Lung microvascular endothelial cell (primary cell): Measurements from ENCODE around the gene FANK1. TPM values are rescaled to one million over a fixed set of nuclear protein-coding genes. Genes with fewer than 3 reads are reported as not detected.
A peak's percentile ranks its signal among the peaks of the same experiment; 100 is the strongest.
"Not testable (repeated sequence)": the region's sequence is repeated elsewhere in the genome, so short reads cannot be mapped to it uniquely, and the experiment has no call there.

Experiments used
- DNase-seq, 2 donors: peaks; one replicate each; pipeline versions ENCODE4 v3.0.0 to v3.0.0-alpha.2; 2010; ENCODE audit warnings: low read depth in 2 of 2
- total RNA-seq: library from RNA; depleted of rRNA; stranded (reverse); fragments of >200 nt; gene quantifications from 2 replicates; pipeline ENCODE4 v1.2.1, GENCODE V29; 2014

The FANK1 gene
- total RNA-seq, 1 donor from 2014 or later = 0.60 TPM

DNA sequence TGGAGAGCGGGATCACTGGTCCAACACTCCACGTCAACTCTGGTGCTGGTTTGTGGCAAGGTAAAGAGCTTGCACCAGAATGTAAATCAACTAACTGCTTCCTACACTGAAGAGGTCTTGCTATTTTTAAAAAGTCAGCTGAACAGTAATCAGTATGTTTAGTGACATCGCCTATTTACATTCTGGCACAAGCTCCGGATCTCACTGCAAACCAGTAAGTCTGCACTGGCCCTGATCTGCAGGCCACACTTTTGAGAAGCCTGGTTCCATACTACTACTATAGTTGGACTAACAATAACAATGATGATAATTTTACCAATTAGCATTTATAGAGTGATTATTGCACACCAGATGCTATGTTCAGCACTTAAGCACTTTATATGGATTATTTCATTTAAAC lies 6.9 kb upstream of the FANK1 start:
- not testable (repeated sequence) for DNase-seq

DNA sequence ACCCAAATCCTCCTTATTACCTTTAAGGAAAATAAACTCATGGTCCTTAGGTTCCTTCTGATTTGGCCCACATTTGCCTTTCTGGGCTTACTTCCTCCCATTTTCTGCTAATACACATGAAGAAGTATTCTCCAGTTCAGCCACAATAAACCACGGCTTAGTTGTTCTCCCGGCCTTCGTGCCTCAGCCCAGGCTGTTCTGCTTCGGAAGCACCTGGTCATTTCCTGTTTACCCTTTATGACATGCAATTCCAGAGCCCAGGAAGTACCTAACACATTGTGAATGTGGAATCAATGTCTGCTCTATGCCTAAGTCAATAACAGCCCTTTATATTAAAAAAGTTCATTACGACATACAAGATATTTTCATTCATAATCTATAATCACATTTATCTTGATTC lies 4.0 kb upstream of the FANK1 start:
- peak; percentile 73 to 88 for DNase-seq

DNA sequence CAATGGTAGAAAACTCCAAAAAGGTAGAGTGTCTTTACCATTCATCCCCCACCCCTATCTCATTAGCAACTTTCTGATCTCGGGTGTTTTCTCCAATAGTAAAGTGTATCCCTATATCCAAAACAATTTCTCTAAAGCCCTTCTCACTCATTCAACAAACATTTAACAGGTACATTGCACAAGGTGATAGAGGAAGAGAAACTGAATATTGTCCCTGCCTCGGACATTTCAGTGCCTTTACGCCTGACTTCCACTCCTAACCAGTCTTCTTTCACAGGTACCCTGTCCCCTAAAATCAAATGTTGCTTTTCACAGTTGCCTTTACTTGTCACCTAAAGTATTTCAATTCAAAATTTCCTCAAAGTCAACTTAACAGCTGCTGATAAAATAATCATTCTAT lies 2.2 kb upstream of the FANK1 start:
- not testable (repeated sequence) for DNase-seq

DNA sequence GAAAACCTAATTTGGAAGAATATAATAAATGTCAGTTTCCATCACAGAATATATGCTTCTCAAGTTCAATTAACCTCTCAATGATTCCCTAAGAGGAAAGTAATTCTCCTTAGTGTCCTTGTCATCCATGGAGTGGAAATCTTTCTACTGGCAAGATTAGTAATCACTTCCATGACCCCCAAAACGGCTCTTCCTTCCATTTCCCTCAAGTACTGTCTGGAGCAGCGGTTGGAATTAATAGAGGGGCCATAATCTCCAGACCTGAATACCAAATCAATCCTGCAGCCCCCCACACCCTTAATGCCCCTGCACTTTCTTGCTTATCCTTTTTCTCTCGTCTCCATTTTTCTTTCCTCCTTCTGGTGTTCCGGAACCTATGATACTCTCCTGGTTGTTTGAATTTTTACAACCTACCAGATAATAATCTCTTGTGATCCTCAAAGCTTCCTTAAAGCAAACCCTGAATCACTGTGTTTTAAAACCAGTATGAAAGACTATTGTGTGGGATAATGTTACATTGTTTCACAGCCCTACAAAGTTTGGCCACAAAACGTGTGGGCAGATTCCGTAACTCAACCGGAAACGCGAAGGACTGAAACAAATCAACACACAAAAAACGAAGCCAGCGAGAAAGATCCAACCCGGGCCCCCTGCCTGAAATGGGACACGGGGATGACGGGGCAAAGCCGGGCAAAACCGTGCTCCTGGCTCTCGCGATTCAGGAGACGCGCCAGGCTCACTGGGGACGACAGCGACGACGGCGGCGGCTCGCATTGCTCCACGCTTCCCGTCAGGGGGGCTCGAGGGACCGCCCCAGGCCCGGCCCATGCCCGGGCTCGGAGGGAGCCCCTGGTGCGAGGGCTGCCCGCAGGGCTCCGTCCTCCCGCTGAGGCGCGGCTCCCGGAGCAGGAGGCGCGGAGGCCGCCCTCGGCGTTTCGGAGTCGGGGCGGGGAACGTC lies 955 bp upstream of the FANK1 start:
- peak; percentile 76 to 85 for DNase-seq

DNA sequence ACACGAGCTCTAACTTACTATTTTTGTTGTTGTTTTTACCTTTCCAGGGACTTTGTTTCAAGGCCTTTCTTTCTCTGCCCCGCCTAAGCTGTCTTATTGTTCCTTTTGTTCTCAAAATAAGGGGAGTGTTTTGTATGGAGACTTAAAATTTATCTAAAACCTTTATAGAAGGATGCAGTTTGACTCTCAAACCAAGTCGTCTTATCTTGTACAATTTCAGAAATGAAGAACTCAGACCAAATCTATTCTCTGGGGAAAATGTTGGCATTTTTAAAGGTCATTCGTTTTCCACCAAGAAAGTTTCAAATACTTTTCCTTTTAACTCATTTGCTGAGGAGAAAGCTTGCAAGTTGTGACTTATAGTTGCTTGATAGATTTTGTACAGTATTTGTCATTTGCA lies 953 bp downstream of the FANK1 start:
- not testable (repeated sequence) for DNase-seq

DNA sequence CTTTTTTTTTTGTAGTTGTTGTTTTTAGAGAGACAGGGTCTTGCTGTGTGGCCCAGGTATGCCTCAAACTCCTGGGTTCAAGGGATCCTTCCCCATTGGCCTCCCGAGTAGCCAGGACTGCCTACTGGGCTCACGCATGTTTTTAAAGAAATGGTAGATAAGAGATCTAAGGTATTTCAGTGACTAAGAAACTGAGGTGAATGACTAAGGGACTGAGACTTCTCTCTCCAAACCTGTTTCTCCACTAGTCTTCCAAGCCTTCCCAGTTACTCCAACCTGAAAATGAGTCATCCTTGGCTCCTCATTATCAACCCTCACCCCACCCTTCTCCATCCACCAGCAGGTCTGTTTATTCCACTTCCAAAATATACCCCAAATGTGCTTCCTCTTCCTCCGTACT lies 4.6 kb downstream of the FANK1 start:
- not testable (repeated sequence) for DNase-seq

DNA sequence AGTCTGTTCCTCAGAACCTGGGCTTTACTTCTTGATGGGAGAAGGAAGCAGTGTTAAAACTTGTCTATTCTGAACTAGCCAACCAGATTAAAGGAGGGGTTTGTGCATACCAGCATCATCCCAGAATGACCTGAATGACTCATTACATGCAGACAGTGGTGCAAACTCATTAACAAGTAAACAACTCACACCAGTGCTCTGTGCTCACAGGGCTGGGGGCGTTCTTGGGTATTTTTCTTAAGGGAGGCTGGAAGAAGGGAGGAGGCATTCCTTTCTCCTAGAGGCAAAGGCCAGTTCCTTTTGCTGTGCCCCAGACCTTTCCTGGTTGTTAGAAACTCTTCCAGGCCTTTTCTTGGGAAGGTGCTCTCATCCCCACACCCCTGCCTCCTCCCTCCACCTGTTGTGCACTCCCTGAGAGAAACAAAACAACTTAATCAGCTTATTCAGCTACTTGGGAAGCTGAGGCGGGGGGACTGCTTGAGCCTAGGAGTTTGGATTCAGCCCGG lies 6.8 kb downstream of the FANK1 start:
- DNase-seq = not testable (repeated sequence)

DNA sequence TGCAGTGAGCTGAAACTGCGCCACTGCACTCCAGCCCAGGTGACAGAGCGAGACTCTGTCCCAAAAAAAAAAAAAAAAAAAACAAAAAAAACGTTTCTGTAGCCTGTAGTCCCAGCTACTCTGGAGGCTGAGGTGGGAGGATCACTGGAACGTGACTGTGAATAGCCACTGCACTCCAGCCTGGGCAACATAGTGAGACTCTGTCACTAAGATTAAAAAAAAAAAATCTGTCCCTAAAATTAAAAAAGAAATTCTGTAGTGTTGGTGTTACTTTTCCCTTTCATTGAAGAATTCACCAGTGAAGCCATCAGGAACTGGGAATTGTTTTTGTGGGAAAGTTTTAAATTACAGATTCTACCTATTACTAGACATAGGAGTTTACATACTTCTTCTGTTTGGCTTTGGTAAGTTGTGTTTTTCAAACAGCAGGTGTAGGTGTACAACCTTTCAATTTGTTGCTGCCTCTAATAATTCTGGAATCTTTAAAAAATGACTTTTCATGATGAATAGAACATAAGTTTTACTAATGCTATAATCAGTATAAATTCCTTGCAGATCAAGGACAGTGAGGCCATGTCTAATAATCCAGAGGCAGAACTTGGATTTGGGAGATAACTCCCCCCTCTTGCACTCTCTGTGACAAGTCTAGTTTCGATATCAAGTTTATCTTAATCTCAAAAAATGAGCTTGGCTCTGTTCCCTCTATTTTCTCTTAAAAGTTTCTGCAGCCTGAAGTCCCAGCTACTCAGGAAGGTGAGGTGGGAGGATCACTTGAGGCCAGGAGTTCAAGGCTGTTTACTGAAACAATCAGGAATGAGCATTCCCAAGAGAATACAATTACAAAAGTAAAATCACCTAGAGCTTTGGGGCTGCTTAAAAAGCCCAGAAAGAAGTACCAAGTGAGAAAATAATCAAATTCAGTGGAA lies 9.0 kb downstream of the FANK1 start:
- DNase-seq = not testable (repeated sequence)

DNA sequence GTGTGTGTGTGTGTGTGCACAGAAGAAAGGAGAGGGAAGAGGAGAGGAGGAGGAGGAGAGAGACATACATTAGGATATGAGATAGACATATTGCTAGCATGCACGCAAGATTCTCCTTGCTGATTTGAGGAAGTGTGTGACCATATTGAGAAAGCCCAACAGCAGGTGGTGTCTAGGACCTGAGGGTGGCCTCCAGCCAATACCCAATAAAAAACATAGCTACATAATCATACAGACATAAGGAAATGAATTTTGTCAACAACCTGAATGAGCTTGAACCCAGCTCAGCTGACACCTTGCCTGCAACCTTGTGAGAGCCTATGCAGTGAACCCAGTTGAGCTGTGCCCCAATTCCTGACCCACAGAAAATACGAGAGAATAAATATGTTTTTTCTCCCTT lies 11.2 kb downstream of the FANK1 start:
- not testable (repeated sequence) for DNase-seq

DNA sequence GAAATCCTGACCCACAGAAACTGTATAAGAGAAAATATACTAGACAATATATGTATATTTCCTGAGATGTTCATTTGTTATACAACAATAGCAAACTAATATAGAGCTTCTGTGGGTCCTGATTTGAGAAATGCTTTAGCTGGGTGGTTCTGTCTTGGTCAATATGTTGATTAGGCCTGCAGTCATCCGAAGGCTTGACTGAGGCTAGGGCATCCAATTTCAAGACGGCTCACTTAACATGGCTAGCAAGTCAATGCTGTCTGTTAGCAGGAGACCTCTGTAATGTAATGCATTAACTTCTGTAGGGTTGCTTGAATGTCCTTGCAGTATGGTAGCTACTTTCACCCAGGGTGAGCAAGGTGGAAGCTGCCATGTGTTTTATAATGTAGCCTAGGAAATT lies 12.4 kb downstream of the FANK1 start:
- DNase-seq = not testable (repeated sequence)

DNA sequence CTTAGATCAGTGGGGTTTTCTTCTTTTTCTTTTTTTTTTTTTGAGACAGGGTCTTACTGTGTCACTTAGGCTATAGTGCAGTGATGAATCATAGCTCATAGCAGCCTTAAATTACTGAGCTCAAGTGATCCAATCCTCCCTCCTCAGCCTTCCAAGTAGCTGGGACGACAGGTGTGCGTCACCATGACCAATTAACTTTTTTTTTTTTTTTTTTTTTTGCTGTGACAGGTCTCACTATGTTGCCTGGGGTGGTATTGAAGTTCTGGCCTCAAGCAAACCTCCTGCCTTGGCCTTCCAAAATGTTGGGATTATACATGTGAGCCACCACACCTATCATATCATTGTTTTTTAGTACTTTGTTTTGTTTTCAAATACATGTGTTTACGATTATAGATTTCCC lies 13.1 kb downstream of the FANK1 start:
- not testable (repeated sequence) for DNase-seq

DNA sequence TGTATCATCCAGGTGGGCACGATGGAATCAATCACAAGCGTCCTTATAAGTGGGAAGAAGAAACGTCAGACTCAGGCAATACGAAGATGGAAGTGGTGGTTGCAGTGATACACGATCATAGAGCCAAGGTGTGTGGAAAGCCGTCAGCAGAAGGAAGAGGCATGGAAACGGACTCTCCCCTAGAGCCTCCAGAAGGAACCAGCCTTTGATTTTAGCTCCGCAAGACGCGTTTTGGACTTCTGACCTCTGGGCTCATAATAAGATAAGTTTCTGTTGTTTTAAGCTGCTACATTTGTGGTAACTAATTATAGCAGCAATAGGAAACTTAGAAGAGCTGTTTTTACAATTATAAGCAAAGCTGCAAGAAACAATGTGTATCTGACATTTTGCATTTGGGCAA lies 14.8 kb downstream of the FANK1 start:
- no peak for DNase-seq

DNA sequence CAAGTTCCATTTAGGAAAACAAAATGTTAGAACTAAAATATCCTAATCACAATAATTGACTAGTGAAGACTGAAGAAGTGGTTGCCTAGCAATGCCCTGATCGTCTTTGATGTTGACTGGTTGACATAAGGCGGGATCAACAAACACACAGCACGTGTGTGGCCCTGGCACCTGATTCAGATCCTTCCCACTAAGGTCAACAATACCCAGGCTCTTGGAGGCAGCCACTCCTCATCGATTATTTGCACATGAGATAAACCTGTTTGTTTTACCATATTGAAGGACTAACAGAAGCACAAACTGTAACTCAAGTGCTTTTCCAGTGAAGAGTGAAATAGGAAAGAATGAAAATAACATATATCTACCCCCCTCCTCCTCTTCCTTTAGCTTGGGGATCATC lies 15.6 kb downstream of the FANK1 start:
- no peak for DNase-seq

DNA sequence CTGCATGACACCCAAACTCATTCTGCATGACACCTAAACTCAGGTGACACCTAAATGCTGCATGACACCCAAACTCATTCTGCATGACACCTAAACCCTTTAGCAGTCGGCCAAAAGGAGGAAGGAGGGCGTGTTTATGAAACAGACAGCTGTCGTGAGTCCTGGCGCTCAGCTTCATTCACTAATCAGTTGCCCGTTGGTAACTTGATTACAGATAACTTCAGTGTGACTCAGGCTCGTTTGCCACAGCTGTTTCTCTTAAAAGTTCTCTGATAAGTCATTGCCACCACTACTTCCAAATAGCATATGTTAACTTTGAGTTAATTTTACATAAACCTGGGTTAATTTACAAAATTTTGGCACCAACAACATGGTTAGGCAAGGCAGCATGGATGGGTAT lies 16.9 kb downstream of the FANK1 start:
- DNase-seq = not testable (repeated sequence)

DNA sequence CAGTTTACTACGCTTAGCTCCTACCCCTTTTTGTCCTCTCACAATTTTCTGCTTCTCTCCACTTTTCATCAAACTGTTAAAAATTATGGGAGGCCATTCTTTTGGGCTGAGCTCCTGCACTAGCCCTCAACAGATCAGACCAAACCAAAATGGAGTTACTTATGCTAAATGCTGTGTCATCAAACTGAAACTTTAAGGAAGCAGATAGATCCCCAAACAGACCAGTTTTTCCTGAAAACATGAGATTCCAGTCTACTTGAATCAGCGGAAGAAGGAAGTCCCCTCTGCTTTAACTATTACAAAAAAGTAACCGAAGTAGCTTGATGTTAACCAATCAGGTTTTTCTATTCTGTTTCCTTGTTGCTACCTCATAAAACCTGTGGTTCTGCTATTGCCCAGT lies 20.6 kb downstream of the FANK1 start:
- no peak for DNase-seq

DNA sequence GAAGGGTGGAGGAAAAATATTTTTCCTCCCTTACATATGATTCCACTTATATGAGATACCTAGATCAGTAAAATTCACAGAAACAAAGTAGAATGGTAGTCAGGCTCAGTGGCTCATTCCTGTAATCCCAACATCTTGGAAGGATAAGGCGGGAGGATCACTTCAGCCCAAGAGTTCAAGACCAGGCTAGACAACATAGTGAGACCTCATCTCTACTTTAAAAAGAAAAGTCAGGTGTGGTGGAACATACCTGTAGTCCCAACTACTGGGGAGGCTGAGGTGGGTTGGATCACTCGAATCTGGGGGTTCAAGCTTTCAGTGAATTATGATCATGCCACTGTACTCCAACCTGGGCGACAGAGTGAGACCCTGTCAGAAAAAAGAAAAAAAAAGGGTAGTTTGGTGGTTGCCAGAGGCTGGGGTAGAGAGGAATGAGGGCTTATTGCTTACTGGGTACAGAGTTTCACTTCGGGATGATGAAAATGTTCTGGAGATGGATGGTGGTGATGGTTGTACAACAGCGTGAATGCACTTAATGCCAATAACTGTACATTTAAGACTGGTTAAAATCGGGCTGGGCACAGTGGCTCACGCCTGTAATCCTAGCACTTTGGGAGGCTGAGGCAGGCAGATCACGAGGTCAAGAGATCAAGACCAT lies 21.5 kb downstream of the FANK1 start:
- DNase-seq = not testable (repeated sequence)

DNA sequence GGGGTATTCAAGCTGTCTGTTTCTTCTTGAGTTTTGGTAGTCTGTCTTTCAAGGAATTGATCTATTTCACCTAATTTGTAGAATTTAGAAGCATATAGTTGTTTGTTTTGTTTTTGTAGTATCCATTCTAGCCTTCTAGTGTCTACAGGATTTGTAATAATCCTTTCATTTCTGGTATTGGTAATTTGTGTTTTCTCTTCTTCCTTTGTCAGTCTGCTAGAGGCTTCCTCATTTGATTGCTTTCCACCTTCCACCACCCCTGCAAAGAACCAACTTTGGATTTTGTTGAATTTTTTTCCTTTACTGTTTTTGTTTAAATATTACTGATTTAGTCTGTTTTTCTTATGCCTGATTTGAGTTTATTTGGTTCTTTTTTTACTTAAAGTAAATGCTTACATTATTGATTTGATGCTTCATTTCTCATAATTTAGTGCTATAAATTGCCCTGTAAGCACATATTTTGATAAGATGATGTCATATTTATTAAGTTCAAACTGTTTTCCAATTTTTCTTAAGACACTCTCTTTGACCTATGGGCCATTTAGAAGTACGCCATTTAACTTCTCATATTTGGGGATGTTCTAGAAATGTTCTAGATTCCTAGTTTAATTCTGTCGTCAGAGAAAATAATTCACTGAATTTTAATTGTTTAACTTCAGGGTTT lies 25.4 kb downstream of the FANK1 start:
- not testable (repeated sequence) for DNase-seq

DNA sequence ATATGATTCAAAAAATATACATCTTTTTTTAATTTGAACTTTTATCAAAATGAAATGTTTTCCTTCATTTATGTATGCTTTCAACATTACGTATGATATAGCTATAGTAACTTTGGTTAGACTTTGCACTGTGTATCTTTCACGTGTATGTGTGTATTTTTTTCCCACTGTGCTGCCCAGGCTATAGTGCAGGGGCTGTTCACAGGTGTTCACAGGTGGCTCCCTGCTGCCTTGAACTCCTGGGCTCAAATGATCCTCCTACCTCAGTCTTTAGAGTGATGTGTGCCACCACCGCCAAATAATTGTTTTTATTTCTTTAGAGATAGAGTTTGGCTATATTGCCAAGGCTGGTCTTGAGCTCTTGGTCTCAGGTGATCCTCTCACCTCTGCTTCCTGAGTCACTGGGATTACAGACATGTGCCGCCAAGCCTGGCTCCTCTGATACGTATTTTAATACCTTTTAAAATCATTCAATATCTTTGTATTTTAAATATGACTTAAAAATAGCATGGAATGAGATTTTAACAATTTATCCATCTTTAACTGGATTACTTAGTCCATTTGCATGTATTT lies 29.0 kb downstream of the FANK1 start:
- no peak for DNase-seq

DNA sequence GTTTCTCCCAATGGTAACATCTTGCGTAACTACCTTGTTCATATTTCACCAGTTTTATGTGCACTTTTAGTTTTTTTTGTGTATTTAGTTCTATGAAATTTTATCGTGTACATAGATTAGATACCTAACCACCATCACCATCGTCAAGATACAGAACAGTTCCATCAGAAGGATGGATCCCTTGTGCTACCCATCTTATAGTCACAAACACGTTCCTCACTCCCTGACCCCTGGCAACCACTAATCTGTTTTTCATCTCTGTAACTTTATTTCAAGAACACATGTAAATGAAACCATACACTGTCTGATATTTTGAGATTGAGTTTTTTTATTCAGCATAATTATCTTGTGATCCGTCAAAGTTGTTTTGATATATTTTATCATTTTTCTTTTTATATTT lies 29.9 kb downstream of the FANK1 start:
- no peak for DNase-seq

DNA sequence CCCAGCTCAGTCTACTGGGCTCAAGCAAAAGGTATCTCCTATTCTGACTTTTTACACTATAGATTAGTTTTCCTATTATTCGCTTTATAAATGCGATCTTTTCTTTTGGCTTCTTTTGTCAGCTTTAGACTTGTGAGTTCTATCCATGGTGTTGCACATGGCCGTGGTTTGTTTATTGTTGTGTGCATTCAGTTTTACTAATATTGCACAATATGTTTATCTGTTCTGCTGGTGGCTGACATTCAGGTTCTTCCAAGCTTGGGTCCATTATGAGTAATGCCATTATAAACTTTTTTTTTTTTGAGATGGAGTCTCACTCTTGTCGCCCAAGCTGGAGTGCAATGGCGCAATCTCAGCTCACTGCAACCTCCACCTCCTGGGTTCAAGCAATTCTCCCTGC lies 30.9 kb downstream of the FANK1 start:
- DNase-seq = not testable (repeated sequence)
